GM04504 (cell line): ENCODE measurements around the gene CD28.
A peak's percentile ranks its signal among the peaks of the same experiment; 100 is the strongest.
"Not testable (repeated sequence)": the region's sequence is repeated elsewhere in the genome, so short reads cannot be mapped to it uniquely, and the experiment has no call there.

ENCODE experiments used
- DNase-seq: peaks from one replicate; pipeline ENCODE4 v3.0.0-alpha.2; 2012; ENCODE audit warnings: low read depth

The CD28 gene

GRCh38 chr2:203748331-203749126 lies 42.1 kb downstream of the CD28 start:
- DNase-seq = no peak

- no peak for DNase-seq
These were observed 44.1 kb downstream of the CD28 start for GRCh38 chr2:203750346-203751068.

- DNase-seq = no peak
These were observed 45.3 kb downstream of the CD28 start for GRCh38 chr2:203751685-203752271.

- DNase-seq = no peak
These were observed 49.7 kb downstream of the CD28 start for GRCh38 chr2:203756161-203756560.

- DNase-seq = peak; percentile 32
These were observed 52.6 kb downstream of the CD28 start for GRCh38 chr2:203758841-203759689.

GRCh38 chr2:203759690-203760365 lies 53.4 kb downstream of the CD28 start:
- peak; percentile 51 for DNase-seq

- DNase-seq = no peak
These were observed 54.7 kb downstream of the CD28 start for GRCh38 chr2:203761121-203761520.

- no peak for DNase-seq
These were observed 57.0 kb downstream of the CD28 start for GRCh38 chr2:203763241-203763937.

GRCh38 chr2:203763938-203764664 lies 57.7 kb downstream of the CD28 start:
- no peak for DNase-seq

GRCh38 chr2:203772456-203773165 lies 66.2 kb downstream of the CD28 start:
- no peak for DNase-seq

- no peak for DNase-seq
These were observed 68.3 kb downstream of the CD28 start for GRCh38 chr2:203774760-203775159.

- DNase-seq = no peak
These were observed 69.2 kb downstream of the CD28 start for GRCh38 chr2:203775684-203776083.

GRCh38 chr2:203777030-203777429 lies 70.6 kb downstream of the CD28 start:
- no peak for DNase-seq

- not testable (repeated sequence) for DNase-seq
These were observed 73.1 kb downstream of the CD28 start for GRCh38 chr2:203779477-203780073.

GRCh38 chr2:203780231-203780630 lies 73.8 kb downstream of the CD28 start:
- no peak for DNase-seq

- no peak for DNase-seq
These were observed 74.7 kb downstream of the CD28 start for GRCh38 chr2:203781151-203781550.

GRCh38 chr2:203782262-203782976 lies 76.0 kb downstream of the CD28 start:
- peak; percentile 70 for DNase-seq

GRCh38 chr2:203783496-203784203 lies 77.2 kb downstream of the CD28 start:
- peak; percentile 59 for DNase-seq
